NOMO-1 (cell line): ENCODE measurements around the gene XYLB.

Experiments used
- DNase-seq, 2 experiments: peaks; one replicate each; lab custom pipeline; 2025; ENCODE audit not compliant: unreplicated experiment in 2 of 2; lab: John Stamatoyannopoulos, UW

Gene XYLB

GRCh38 chr3:38453075-38453912 is 106.7 kb downstream of the XYLB start, which contains the start of gene ACVR2B:
Gene ACVR2B (plus strand): TSS chr3:38453890. CDS start chr3:38454323, 433 bp downstream.
- DNase-seq: peak; percentile 48 to 72

DNA sequence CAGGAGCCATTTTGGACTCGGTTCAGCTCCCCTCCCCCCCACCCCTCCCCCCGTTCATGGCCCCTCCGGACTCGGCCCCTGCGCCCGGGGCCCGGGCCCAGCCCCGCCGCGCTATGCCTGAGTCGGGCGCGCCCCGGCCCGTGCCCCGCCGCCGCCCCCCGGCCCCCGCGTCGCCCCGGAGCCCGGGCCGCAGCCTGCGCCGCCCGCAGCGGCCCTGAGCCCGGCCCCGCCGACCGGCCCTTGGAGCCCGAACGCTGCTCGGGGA is 107.3 kb downstream of the XYLB start:
- no peak for DNase-seq

- DNase-seq: peak in 1 of 2 experiments; percentile 10
Measured at GRCh38 chr3:38454178-38454883, 107.7 kb downstream of the XYLB start.

DNA sequence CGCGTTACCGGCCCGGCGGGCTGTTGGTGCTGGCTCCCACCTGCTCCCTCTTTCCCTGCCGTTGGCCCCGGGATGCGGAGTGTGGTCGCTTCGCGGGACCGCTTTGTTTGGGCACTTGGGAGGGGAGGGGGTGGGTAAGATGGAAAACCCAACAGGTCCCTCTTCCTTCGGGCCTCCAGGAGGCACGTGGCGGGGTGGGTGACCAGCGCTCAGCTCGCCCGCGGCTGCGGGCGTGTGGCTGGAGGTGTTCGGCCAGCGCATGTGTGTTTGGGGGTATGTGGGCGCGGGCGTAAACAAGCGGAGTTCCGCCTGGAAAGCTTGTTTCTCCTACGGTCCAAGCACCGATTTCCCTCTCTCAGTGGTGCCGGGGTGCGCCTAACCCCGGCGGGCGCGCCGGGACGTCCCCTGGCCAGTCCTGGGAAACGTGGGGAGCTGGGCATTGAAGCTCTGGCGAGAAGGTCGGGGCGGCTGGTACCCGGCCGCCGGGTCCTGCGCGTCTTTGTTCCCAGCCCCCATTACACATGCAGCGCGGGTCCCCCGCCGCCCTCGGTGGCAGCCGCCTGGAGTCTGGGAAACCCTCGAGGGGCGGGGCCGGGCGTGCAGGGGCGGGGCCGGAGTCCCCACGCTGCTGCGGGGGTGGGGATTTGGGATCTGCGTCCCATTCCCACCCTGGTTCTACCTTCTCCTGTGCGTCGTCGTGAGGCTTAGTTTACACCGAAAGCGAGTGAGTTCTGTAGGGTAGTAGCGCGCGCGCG is 108.5 kb downstream of the XYLB start:
- DNase-seq: peak in 1 of 2 experiments; percentile 9

- DNase-seq: no peak
Measured at GRCh38 chr3:38455639-38456430, 109.2 kb downstream of the XYLB start.

GRCh38 chr3:38457111-38458003 is 110.8 kb downstream of the XYLB start:
- no peak for DNase-seq

- no peak for DNase-seq
Measured at GRCh38 chr3:38458796-38459498, 112.4 kb downstream of the XYLB start.

- no peak for DNase-seq
Measured at GRCh38 chr3:38459499-38460048, 113.0 kb downstream of the XYLB start.

DNA sequence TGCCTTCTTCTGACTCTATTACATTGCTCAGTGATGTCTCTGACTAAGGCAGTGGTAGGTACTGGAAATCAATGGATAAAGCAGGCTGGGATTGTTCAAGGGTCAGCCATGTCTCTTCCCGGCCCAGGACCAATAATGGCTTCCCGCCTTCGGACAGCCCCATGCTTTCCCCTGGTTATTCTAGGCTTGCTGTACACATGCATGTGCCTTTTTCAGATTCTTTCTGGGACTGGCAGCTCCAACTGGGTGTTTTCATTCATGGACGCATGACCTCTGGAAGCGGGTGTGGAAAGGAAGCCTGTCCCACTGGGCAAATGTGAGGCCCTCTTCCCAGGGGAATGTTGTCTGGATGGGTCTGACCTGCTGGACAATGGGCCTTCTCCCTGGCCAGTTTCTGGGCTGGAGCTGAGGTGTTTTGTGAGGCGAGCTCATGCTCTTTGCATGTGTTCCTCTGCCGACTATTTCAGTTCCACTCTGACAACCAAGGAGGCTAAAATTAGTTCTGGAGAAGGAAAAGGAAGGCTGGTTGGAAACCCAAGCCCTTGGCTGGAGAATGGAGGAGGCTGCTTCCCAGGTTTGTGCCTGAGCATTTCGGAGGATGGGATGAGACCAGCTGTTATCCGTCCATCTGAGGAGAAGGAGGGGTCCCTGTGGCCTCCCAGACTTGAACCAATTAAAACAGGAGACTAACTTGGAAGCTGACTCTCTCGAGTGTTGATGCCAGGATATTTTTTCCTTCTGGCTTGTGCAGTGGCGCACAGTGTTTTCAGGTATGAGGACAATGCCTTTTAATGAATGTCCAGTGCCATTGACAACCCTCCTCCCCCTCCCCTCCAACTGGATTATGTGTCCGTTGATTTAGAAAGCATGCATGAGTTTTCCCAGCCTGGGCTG is 114.0 kb downstream of the XYLB start:
- DNase-seq: no peak
